Esophagus mucosa (tissue), 1 donor: ENCODE measurements around the gene SOWAHA. TPM values are rescaled to one million over a fixed set of nuclear protein-coding genes. Genes with fewer than 3 reads are reported as not detected.
A peak's percentile ranks its signal among the peaks of the same experiment; 100 is the strongest.

Experiments
- ATAC-seq: fragments of 200-7000 bp; cut with Tn5 transposase; one replicate; pipeline ENCODE4 v1.9.1; 2020
- total RNA-seq: library from RNA; stranded (reverse); gene quantifications from one replicate; pipeline ENCODE4 v1.2.4, GENCODE V29; 2023
- donor health status: DM: yes; HTN: yes; CAD: no.

Gene SOWAHA
- total RNA-seq = 0.04 TPM

GRCh38 chr5:132812781-132813598 is at the start of gene SOWAHA:
TSS of gene SOWAHA (plus strand) at chr5:132813302. CDS start at chr5:132813622, 320 bp downstream.
- no peak for ATAC-seq

- no peak for ATAC-seq
These were observed 49.1 kb upstream of the SOWAHA start for GRCh38 chr5:132764051-132764450.

GRCh38 chr5:132764671-132765238 is 48.3 kb upstream of the SOWAHA start:
- no peak for ATAC-seq

- ATAC-seq = no peak
These were observed 47.6 kb upstream of the SOWAHA start for GRCh38 chr5:132765311-132766019.

- no peak for ATAC-seq
These were observed 46.9 kb upstream of the SOWAHA start for GRCh38 chr5:132766020-132766805.

- no peak for ATAC-seq
These were observed 46.4 kb upstream of the SOWAHA start for GRCh38 chr5:132766806-132767055.

- ATAC-seq = no peak
These were observed 46.0 kb upstream of the SOWAHA start for GRCh38 chr5:132767150-132767549.

GRCh38 chr5:132768485-132768868 is 44.6 kb upstream of the SOWAHA start:
- ATAC-seq = no peak

- no peak for ATAC-seq
These were observed 42.5 kb upstream of the SOWAHA start for GRCh38 chr5:132770476-132771159.

- no peak for ATAC-seq
These were observed 41.6 kb upstream of the SOWAHA start for GRCh38 chr5:132771503-132771998.

- no peak for ATAC-seq
These were observed 40.6 kb upstream of the SOWAHA start for GRCh38 chr5:132772291-132773070.

- ATAC-seq = no peak
These were observed 40.0 kb upstream of the SOWAHA start for GRCh38 chr5:132773114-132773513.

- ATAC-seq = no peak
These were observed 39.3 kb upstream of the SOWAHA start for GRCh38 chr5:132773601-132774355.

GRCh38 chr5:132774406-132774805 is 38.7 kb upstream of the SOWAHA start:
- ATAC-seq = peak; percentile 41

- peak; percentile 77 for ATAC-seq
These were observed 38.2 kb upstream of the SOWAHA start for GRCh38 chr5:132774896-132775295.

- ATAC-seq = peak; percentile 36
These were observed 37.6 kb upstream of the SOWAHA start for GRCh38 chr5:132775476-132775961.

GRCh38 chr5:132776131-132776937 is 36.8 kb upstream of the SOWAHA start:
- peak; percentile 24 for ATAC-seq

- ATAC-seq = peak; percentile 2
These were observed 36.2 kb upstream of the SOWAHA start for GRCh38 chr5:132776938-132777208.

GRCh38 chr5:132777209-132778069 is 35.7 kb upstream of the SOWAHA start, which contains the start of gene SEPTIN8:
TSS of gene SEPTIN8 (minus strand) at chr5:132777239. CDS start at chr5:132777137, 102 bp downstream.
- ATAC-seq = peak; percentile 40
